Stimulated activated CD4-positive, alpha-beta T cell treated with anti-CD3 and anti-CD28 coated beads, Interleukin-12 subunit alpha, Interleukin-12 subunit beta, amount 100 ng/mL, for 24 hours (primary cell): ENCODE data around the gene RRAGD.

Experiments used
- DNase-seq, 2 experiments: peaks; one replicate each; pipeline ENCODE4 v3.0.0-alpha.2; 2020; ENCODE audit warnings: low read depth in 2 of 2

RRAGD gene

GRCh38 chr6:89375427-89376267, 36.4 kb downstream of the RRAGD start:
- no peak for DNase-seq

DNA sequence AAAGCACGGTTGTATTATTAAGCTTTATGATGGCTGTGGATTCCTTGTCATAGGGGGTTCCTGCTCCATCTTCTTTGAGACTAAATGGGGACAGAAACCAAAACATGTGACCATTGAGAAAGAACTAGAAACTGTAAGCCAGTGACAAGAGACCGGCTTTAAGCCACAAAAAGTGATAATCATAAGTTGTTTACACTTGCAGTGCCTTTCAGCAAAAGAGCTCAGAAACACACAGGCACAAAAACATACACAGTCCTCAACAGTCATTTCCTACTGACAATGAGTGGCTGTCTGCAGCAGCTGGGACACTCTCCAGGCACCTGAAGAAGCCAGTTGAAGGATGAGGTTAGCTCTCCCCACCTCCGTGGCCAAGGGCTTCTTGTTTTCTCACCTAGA, 39.6 kb downstream of the RRAGD start:
- DNase-seq: no peak

GRCh38 chr6:89371849-89372505, 40.1 kb downstream of the RRAGD start:
- DNase-seq: peak; percentile 51 to 72

GRCh38 chr6:89368999-89369398, 43.1 kb downstream of the RRAGD start:
- no peak for DNase-seq

DNA sequence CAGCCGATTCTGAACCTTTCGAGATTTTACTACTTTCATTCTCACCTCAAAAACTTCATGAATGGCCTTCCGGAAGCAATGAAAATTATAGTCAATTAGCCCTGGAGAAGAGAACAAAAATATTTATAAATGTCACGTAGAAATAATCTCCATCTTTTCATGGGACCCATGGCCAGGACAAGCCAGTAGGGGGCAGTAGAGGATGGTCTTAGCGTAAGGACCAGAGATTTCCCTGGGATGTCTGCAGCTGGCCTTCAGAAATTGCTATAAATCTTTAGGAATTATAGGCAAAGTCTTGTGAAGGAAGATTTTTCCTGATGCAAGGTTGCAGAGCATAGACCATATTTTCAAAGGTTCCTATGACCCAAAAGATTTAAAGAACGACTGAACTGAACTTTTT, 44.0 kb downstream of the RRAGD start:
- peak in 1 of 2 experiments; percentile 68 for DNase-seq

GRCh38 chr6:89364586-89364985, 47.5 kb downstream of the RRAGD start:
- no peak for DNase-seq

DNA sequence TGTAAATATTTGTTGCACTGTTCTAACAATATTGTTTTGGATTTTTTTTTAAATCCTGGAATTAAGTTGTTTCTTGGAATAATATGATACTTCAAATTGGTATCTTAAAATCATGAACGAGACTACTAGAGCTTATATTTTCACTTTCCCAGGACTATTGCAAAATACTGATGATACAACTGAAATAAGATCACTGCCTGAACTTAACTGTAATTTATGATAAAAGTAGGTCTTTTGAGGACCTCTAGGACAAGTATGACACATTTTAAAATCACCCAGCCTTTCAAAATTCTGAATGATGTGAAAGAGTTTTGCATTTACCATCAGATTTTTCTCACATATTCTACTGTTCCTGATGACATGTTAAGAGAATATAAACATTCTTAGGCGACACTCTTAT, 50.9 kb downstream of the RRAGD start:
- no peak for DNase-seq

GRCh38 chr6:89360415-89360999, 51.6 kb downstream of the RRAGD start:
- DNase-seq: no peak

- DNase-seq: no peak
Measured at GRCh38 chr6:89359561-89359960, 52.5 kb downstream of the RRAGD start.

DNA sequence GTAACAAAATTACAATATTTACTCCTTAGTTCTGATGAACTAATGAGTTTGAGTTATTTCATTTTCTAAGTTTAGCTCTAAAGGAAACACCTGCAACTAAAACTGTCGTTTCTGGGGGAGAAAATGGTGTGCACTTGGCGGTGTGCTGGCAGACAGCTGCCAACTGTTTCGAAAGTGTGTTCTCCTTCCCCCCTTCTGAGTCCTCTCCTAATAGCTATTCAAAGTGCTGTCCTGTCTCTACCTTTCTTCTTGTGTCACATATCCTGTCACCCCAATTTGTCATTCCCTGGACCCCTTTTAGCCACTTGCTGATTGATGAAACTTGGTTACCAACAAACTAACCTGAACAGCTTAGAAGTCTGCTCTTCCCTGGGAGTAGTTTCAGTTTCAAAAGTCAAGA, 54.7 kb downstream of the RRAGD start:
- no peak for DNase-seq

DNA sequence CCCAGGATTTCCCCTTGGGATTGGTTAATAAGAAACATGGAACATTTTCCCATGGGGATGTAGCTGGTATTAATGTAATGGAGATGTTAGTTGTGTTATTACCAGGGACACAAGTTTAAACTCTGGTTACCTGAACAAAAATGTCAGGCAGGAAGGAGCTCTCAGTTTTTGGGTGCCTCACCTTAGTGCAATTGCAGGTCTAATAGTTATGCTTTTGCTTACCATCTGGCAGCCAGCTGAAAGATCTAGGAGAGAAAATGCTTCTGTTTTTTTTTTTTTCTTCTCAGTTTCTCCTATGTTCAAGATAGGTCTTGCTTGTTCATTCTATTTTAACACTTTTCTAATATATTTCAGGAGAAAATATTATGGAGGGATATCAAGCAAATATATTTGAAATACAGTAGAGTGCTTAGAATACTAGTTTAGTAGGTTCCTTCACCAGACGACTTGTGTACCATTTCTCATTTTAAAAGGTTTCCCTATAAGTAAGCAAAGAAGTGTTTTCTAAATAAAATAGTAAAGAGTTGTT, 55.4 kb downstream of the RRAGD start:
- DNase-seq: no peak

DNA sequence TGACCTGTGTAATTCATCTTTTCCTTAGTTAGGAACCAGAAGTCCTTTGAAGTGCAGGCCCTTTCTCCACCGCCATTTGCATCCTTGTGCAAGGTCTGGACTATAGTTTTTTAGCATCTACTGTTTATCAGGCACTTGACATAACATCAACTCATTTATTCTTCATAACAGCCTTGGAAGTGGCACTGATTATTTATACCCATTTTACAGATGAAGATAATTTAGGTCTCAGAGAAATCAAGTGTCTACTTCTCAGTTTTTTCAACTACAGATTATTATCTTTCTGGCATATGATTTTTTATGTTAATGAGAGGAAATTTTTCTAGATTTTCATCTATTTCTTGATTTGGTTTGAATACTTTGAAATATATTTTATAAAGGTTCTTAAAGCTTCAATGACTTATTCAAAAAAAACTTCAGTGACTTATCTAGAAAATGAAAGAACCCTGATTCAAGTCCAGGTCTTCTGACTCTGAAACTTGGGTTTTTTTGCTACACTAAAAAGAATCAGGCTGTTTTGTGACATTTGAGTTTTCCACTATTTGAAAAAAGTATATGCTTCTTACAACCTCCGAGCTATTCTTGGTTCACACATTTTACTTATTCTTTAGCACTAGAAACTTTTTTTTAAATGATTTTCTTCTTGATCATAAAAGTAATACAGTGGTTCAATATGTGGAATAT, 56.4 kb downstream of the RRAGD start:
- DNase-seq: no peak

GRCh38 chr6:89353702-89354392, 58.2 kb downstream of the RRAGD start:
- DNase-seq: no peak

GRCh38 chr6:89353118-89353556, 58.9 kb downstream of the RRAGD start:
- DNase-seq: no peak

DNA sequence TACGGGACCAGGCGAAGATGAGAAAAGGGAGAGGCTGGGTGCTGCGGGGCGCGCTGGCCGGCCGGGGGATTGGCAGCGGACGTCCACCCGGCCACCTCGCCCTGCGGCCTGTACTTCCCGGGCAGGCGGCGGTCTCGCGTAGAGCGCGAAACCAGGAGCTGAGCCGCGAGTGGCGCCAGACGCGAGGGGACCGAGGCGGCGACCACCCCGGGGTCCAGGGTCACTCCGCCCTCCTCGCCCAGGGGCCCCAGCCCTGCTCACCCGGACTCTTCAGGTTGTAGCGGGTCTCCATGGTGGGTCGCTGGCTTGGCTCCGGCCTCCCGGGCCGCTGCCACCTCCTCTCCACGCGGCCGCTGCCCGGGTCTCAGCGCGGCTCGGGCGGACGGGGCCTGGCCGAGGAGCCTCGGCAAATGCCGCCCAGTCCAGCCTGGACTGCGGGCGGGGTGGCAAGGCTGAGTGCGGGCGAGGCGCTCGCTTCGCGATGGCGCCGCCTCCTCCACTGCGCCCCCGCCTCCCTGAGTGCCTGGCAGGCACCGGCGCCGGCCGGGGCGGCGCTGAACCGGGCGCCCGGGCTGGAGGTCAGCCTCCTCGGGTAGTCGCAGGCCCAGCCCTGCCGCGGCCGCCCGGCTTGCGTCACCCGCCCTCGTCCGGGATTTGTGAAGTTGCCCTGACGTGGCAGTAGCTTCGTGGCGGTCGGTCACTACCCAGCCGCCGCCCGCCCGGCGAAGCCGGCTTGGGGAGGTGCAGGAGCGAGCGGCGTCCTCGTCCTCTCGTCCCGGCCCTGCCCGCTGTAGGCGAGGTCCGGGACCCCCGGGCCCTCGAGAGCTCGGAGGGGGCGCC, 59.6 kb downstream of the RRAGD start, which contains the start of gene UBE2J1:
TSS of gene UBE2J1 (minus strand) at position 445 of the 840 bp plus-strand sequence. CDS start at position 292, 153 bp downstream.
- DNase-seq: peak; percentile 39 to 66

DNA sequence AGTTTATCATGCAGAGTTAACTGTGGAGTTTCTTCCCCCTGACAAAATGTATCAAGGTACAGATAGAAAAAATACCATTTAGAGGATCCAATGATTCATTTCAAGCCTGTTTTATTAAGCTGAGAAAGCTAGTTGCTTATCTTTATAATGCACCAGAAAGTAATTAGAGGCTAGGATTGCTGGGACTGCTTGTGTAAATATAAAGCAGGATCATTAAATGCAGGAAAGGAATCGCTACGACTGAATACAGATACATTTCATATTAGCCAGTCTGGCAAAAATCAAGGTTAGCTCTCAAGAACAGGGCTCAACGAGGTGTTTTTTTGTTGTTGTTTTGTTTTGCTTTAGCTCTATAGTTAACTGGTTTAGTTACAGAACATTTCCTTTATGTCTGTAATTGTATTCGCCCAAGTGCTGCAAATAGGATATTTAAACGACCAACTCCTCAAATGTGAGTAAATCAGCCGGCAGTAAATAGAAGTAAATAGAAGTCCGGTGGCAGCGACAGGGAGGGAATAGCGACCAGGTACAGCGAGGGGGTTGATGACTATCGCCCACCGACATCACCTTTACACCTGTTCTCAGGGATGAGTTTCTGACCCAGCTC, 60.3 kb downstream of the RRAGD start:
- DNase-seq: no peak

DNA sequence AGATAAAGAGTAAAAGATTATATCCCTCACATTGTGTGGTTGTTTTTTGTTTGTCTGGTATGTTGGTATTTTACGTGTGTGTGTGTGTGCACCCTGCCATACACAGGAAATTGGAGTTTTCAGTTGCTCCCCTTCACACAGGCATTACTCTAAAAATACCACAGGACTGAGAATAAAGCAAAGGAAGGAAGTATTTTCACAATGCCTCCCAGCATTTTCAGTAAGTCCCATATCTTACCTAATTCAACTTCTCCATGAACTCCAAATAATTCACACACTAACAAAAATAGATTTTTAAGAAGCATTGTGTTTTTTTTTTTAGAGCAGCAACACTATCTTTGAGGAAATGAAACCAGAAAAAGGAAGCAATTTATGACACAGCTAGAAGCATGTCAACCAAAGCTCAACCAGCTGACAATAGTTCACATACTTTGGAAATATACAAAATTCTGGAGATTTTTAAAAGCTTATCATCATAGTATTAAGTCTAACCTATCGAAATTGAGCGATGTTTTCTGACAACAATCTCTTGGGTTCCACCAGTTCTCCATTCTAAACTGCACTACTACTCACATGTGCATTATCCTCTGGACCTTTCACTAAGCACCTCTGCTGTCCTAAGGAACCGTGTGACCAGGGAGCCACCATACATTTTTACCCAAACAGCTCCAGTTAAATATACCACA, 61.6 kb downstream of the RRAGD start:
- DNase-seq: no peak

- DNase-seq: no peak
Measured at GRCh38 chr6:89348372-89348771, 63.7 kb downstream of the RRAGD start.

DNA sequence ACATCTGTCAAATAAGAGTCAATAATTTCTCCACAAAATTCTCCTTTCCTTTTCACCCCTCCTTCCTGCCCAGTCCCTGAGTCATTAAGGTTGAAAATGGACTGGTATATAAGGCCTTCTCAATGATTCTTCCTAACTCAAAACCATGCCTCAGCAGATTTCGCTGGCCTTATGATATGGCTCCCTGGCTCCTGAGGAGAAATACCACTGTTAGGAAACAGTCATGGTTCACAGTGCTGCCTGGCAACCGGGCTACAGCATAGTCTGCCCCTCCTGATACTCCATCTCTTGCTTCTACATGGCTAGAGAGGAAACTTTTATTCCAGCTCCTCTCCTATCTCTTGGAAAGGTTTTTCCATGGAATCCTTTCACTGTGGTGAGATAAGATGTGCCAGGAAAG, 64.2 kb downstream of the RRAGD start:
- DNase-seq: no peak
